NB4 (cell line): ENCODE data around the gene CD47.

ENCODE experiments used
- MYC ChIP-seq: IDR thresholded peaks from 2 replicates; pipeline ENCODE4 v1.6.1; 2011; ENCODE audit warnings: low read depth, low read length
- POLR2A ChIP-seq: IDR thresholded peaks from 2 replicates; pipeline ENCODE4 v1.6.1; 2011; ENCODE audit warnings: mild to moderate bottlenecking; ENCODE audit not compliant: insufficient read length; ENCODE audit errors: extremely low read depth
- TF ChIP-seq, protein P1 (sequence below): IDR thresholded peaks from one replicate; pipeline ENCODE4 v1.5.1; 2012; ENCODE audit warnings: low read depth, low read length
- TF ChIP-seq, protein P2 (sequence below): IDR thresholded peaks from 2 replicates; pipeline ENCODE4 v1.6.1; 2011; ENCODE audit warnings: low read depth, low read length

DNA sequence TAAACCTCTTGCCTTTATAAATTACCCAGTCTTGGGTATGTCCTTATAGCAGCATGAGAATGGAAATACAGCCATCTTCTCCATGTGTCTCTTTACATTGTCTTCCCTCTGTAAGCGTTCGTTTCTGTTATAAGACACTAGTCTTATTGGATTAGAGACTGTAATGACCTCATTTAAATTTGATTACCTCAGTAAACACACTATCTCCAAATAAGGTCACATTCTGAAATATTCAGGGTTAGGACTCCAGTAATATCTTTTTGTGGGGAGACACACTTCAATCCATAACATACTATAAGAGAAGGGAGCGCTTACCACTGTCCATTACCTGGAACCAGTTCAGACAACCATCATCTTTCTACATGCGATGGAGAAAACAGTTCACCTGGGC, 34.3 kb upstream of the CD47 start:
- TF ChIP-seq, protein P1, sequence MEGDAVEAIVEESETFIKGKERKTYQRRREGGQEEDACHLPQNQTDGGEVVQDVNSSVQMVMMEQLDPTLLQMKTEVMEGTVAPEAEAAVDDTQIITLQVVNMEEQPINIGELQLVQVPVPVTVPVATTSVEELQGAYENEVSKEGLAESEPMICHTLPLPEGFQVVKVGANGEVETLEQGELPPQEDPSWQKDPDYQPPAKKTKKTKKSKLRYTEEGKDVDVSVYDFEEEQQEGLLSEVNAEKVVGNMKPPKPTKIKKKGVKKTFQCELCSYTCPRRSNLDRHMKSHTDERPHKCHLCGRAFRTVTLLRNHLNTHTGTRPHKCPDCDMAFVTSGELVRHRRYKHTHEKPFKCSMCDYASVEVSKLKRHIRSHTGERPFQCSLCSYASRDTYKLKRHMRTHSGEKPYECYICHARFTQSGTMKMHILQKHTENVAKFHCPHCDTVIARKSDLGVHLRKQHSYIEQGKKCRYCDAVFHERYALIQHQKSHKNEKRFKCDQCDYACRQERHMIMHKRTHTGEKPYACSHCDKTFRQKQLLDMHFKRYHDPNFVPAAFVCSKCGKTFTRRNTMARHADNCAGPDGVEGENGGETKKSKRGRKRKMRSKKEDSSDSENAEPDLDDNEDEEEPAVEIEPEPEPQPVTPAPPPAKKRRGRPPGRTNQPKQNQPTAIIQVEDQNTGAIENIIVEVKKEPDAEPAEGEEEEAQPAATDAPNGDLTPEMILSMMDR: no peak
- TF ChIP-seq, protein P2, sequence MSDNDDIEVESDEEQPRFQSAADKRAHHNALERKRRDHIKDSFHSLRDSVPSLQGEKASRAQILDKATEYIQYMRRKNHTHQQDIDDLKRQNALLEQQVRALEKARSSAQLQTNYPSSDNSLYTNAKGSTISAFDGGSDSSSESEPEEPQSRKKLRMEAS: no peak
- TF ChIP-seq POLR2A (no peak), MYC (no peak)
